Upper lobe of left lung (tissue), 4 donors: ENCODE data around the gene CEP162.

Experiments
- CTCF ChIP-seq, 6 experiments: fragments of 450-650 bp in 4 of 6; fragments of 200-600 bp in 2 of 6; sonication (generic) in 2 of 6; IDR thresholded peaks; one replicate each; pipeline ENCODE4 v1.5.1; 2016 to 2019; ENCODE audit warnings: antibody characterized with exemption in 6 of 6
- EP300 ChIP-seq, 4 donors: sonication (generic); formaldehyde crosslinking; IDR thresholded peaks; one replicate each; pipeline ENCODE4 v1.5.1; 2017; ENCODE audit warnings: antibody characterized with exemption in 4 of 4, control low read depth in 2 of 4

GRCh38 chr6:84150705-84151104 lies 76.7 kb downstream of the CEP162 start:
- TF ChIP-seq CTCF (IDR thresholded peaks at IDR 0.05) (no peak), EP300 (IDR thresholded peaks at IDR 0.05) (no peak)
